Heart left ventricle (tissue), 13 donors: Measurements from ENCODE around the gene ETFB.

ENCODE experiments used
- POLR2A ChIP-seq, 2 donors: fragments of 450-650 bp; IDR thresholded peaks; one replicate each; pipeline ENCODE4 v1.6.1; 2017; ENCODE audit warnings: antibody characterized with exemption in 2 of 2, mild to moderate bottlenecking in 2 of 2, moderate library complexity in 2 of 2
- TF ChIP-seq, protein P1 (sequence below), 12 donors: fragments of 200-600 bp; sonication (generic) in 4 of 12; IDR thresholded peaks; one replicate each; pipeline versions ENCODE4 v1.5.0 to v1.8.0; 2018 to 2022; ENCODE audit warnings: antibody characterized with exemption in 12 of 12, mild to moderate bottlenecking in 5 of 12
- donor health status: ischemic (EF 13 %, LVEDD 7.1; RV severe dilation, severe dysfunction).
- donor health status: DM: no; HTN: yes; CAD: no.
- donor health status: DM: no; HTN: no; CAD: no.
- donor health status: ischemic (EF 25% LVEDD 6.9; RV normal size, moderate dysfunction).
- donor health status: ischemic (EF 25% LVEDD 5.7; RV mildly dilated, moderate dysfunction).
- donor health status: ischemic (EF 35%, LVEDD 5.7; RV mildly dilated, moderate dysfunction).
- donor health status: nonischemic (EF 11% LVEDD 7.7; RV severe dilation, severe dysfunction).
- donor health status: DM: yes; HTN: yes; CAD: no.
- donor health status: PGD.
- donor health status: ischemic (EF 29% LVEDD 5.4; RV normal size, mild dysfunction).
- donor health status: nonischemic (EF 23%, LVEDD 6.1; RV moderate dilation, normal function).

DNA sequence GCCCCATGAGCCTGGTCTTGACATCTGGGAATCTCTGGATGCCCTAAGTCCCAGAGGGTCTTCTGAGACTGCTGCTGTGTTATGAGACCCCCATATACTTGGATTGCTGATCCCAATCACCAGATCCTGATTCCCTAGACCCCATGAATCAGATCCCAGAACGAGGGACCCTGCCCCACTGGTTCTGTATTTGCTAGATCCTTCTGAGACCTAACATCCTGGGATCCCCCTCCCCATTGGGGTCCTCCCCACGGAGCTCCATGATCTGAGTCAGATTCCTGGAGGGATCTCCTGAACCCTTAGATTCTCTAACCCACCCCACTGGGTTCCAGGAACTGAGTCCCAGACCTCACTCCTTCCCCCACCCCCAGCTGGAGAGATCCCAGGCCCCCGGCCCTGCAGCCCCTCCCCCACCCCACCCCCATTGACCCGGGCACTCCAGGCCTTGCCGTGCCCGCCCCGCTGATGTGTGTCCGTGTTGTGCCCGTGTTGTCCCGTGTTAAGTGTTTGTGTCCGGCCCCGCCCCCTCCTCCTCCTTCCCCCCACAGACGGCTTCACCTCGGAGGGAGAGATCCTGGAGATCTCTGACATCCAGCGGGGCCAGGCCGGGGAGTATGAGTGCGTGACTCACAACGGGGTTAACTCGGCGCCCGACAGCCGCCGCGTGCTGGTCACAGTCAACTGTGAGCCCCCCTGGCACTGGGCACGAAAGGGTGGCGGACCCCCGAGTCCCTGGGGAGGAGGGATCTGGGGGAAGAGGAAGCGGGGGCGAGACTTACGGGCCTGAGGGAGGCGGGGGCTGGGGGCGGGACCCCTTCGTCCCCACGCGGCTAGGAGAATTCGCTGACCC is 39.7 kb downstream of the ETFB start:
- TF ChIP-seq POLR2A (IDR thresholded peaks at IDR 0.05): no peak
- TF ChIP-seq, protein P1, sequence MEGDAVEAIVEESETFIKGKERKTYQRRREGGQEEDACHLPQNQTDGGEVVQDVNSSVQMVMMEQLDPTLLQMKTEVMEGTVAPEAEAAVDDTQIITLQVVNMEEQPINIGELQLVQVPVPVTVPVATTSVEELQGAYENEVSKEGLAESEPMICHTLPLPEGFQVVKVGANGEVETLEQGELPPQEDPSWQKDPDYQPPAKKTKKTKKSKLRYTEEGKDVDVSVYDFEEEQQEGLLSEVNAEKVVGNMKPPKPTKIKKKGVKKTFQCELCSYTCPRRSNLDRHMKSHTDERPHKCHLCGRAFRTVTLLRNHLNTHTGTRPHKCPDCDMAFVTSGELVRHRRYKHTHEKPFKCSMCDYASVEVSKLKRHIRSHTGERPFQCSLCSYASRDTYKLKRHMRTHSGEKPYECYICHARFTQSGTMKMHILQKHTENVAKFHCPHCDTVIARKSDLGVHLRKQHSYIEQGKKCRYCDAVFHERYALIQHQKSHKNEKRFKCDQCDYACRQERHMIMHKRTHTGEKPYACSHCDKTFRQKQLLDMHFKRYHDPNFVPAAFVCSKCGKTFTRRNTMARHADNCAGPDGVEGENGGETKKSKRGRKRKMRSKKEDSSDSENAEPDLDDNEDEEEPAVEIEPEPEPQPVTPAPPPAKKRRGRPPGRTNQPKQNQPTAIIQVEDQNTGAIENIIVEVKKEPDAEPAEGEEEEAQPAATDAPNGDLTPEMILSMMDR (IDR thresholded peaks at IDR 0.05): no peak
